ENCODE measurements around the gene EEFSEC.

The EEFSEC gene

GRCh38 chr3:128435058-128435457 is 281.8 kb downstream of the EEFSEC start:
- DNase-seq (ENCODE audit: low read depth in 2 of 3, low spot score in 1 of 3), result no peak

GRCh38 chr3:128435561-128435960 is 282.3 kb downstream of the EEFSEC start:
- no peak for DNase-seq (ENCODE audit: low read depth in 2 of 3, low spot score in 1 of 3)

- no peak for DNase-seq (ENCODE audit: low read depth in 2 of 3, low spot score in 1 of 3)
These were observed 282.9 kb downstream of the EEFSEC start for GRCh38 chr3:128436214-128436613.

GRCh38 chr3:128438488-128439072 is 285.3 kb downstream of the EEFSEC start:
- DNase-seq (ENCODE audit: low read depth in 2 of 3, low spot score in 1 of 3), result no peak

- DNase-seq (ENCODE audit: low read depth in 2 of 3, low spot score in 1 of 3), result no peak
These were observed 285.9 kb downstream of the EEFSEC start for GRCh38 chr3:128439226-128439625.

- DNase-seq (ENCODE audit: low read depth in 2 of 3, low spot score in 1 of 3), result no peak
These were observed 288.8 kb downstream of the EEFSEC start for GRCh38 chr3:128442070-128442469.

GRCh38 chr3:128442949-128443348 is 289.7 kb downstream of the EEFSEC start:
- DNase-seq (ENCODE audit: low read depth in 2 of 3, low spot score in 1 of 3), result no peak

- DNase-seq (ENCODE audit: low read depth in 2 of 3, low spot score in 1 of 3), result no peak
These were observed 290.5 kb downstream of the EEFSEC start for GRCh38 chr3:128443771-128444170.

GRCh38 chr3:128445357-128445756 is 292.1 kb downstream of the EEFSEC start:
- no peak for DNase-seq (ENCODE audit: low read depth in 2 of 3, low spot score in 1 of 3)

GRCh38 chr3:128446821-128447220 is 293.5 kb downstream of the EEFSEC start:
- no peak for DNase-seq (ENCODE audit: low read depth in 2 of 3, low spot score in 1 of 3)

GRCh38 chr3:128447561-128448013 is 294.3 kb downstream of the EEFSEC start:
- DNase-seq (ENCODE audit: low read depth in 2 of 3, low spot score in 1 of 3), result peak; percentile 60 to 74 (median 66)

- no peak for DNase-seq (ENCODE audit: low read depth in 2 of 3, low spot score in 1 of 3)
These were observed 295.2 kb downstream of the EEFSEC start for GRCh38 chr3:128448491-128448890.

- DNase-seq (ENCODE audit: low read depth in 2 of 3, low spot score in 1 of 3), result no peak
These were observed 295.9 kb downstream of the EEFSEC start for GRCh38 chr3:128449111-128449638.

- no peak for DNase-seq (ENCODE audit: low read depth in 2 of 3, low spot score in 1 of 3)
These were observed 298.8 kb downstream of the EEFSEC start for GRCh38 chr3:128452120-128452519.

GRCh38 chr3:128452678-128453275 is 299.5 kb downstream of the EEFSEC start:
- no peak for DNase-seq (ENCODE audit: low read depth in 2 of 3, low spot score in 1 of 3)

GRCh38 chr3:128453501-128454309 is 300.4 kb downstream of the EEFSEC start:
- DNase-seq (ENCODE audit: low read depth in 2 of 3, low spot score in 1 of 3), result no peak

GRCh38 chr3:128454310-128454618 is 301.0 kb downstream of the EEFSEC start:
- DNase-seq (ENCODE audit: low read depth in 2 of 3, low spot score in 1 of 3), result no peak

- no peak for DNase-seq (ENCODE audit: low read depth in 2 of 3, low spot score in 1 of 3)
These were observed 301.8 kb downstream of the EEFSEC start for GRCh38 chr3:128455116-128455515.

GRCh38 chr3:128455786-128456748 is 302.8 kb downstream of the EEFSEC start:
- no peak for DNase-seq (ENCODE audit: low read depth in 2 of 3, low spot score in 1 of 3)

GRCh38 chr3:128456776-128457715 is 303.8 kb downstream of the EEFSEC start:
- no peak for DNase-seq (ENCODE audit: low read depth in 2 of 3, low spot score in 1 of 3)
